Mesendoderm (in vitro differentiated cells): Measurements from ENCODE around the gene PPFIBP1.
A peak's percentile ranks its signal among the peaks of the same experiment; 100 is the strongest.

Source experiments
- DNase-seq: peaks from one replicate; pipeline ENCODE4 v3.0.0; 2013
- H2AK5ac ChIP-seq: 2 replicates; pipeline ENCODE4 v1.6.1; 2013; ENCODE audit warnings: low read length, inconsistent platforms
- H2BK120ac ChIP-seq: 2 replicates; pipeline ENCODE4 v1.6.1; 2013; ENCODE audit warnings: low read depth, mild to moderate bottlenecking, low read length, moderate library complexity, mixed read lengths
- H2BK15ac ChIP-seq: replicated peaks from 2 replicates; pipeline ENCODE4 v1.6.1; 2013; ENCODE audit warnings: low read depth, mild to moderate bottlenecking, moderate library complexity
- H2BK5ac ChIP-seq: 2 replicates; pipeline ENCODE4 v1.6.1; 2013; ENCODE audit warnings: low read length, inconsistent platforms
- H3K18ac ChIP-seq: 2 replicates; pipeline ENCODE4 v1.6.1; 2013; ENCODE audit warnings: mild to moderate bottlenecking, low read length, mixed read lengths
- H3K23ac ChIP-seq: one replicate; pipeline ENCODE4 v1.6.1; 2013; ENCODE audit warnings: low read length
- H3K27ac ChIP-seq: 2 replicates; pipeline ENCODE4 v1.5.1; 2013; ENCODE audit warnings: low read depth, mild to moderate bottlenecking, inconsistent platforms, low read length, moderate library complexity
- H3K27me3 ChIP-seq: 2 replicates; pipeline ENCODE4 v1.6.1; 2013; ENCODE audit warnings: low read length, control low read depth, mild to moderate bottlenecking, inconsistent platforms; ENCODE audit not compliant: insufficient read depth, poor library complexity
- H3K36me3 ChIP-seq: 2 replicates; pipeline ENCODE4 v1.6.1; 2013; ENCODE audit warnings: low read length, inconsistent platforms; ENCODE audit not compliant: control insufficient read depth, insufficient read depth
- H3K4ac ChIP-seq: one replicate; pipeline ENCODE4 v1.6.1; 2013; ENCODE audit warnings: low read depth, mild to moderate bottlenecking, low read length, moderate library complexity
- H3K4me1 ChIP-seq: 2 replicates; pipeline ENCODE4 v1.6.1; 2013; ENCODE audit warnings: low read depth, low read length, inconsistent platforms; ENCODE audit not compliant: control insufficient read depth
- H3K4me2 ChIP-seq: 2 replicates; pipeline ENCODE4 v1.6.1; 2013; ENCODE audit warnings: low read length
- H3K4me3 ChIP-seq: 2 replicates; pipeline ENCODE4 v1.5.1; 2013; ENCODE audit warnings: mild to moderate bottlenecking, low read length
- H3K56ac ChIP-seq: one replicate; pipeline ENCODE4 v1.6.1; 2013; ENCODE audit warnings: low read length
- H3K79me1 ChIP-seq: 2 replicates; pipeline ENCODE4 v1.6.1; 2013; ENCODE audit warnings: low read length, inconsistent platforms
- H3K79me2 ChIP-seq: 2 replicates; pipeline ENCODE4 v1.6.1; 2013; ENCODE audit warnings: mild to moderate bottlenecking, low read length; ENCODE audit not compliant: control insufficient read depth, insufficient read depth
- H3K9ac ChIP-seq: 2 replicates; pipeline ENCODE4 v1.6.1; 2013; ENCODE audit warnings: low read length, inconsistent platforms
- H4K5ac ChIP-seq: one replicate; pipeline ENCODE4 v1.6.1; 2013; ENCODE audit warnings: low read length
- H4K8ac ChIP-seq: one replicate; pipeline ENCODE4 v1.6.1; 2013; ENCODE audit warnings: low read depth, mild to moderate bottlenecking, control low read depth, low read length, moderate library complexity
- WGBS: extraction: QIAGEN DNeasy Blood & Tissue Kit; methylation state at CpG from one replicate; pipeline ENCODE4 v1.1.7; 2013; ENCODE audit warnings: low lambda C conversion rate, missing lambda C conversion rate; ENCODE audit not compliant: insufficient coverage; ENCODE audit errors: extremely low coverage; 5-methylcytosine and 5-hydroxymethylcytosine counted together

The PPFIBP1 gene

GRCh38 chr12:27554421-27555186, 30.6 kb downstream of the PPFIBP1 start:
- Histone ChIP-seq H3K27me3 (no peaks in the 10 kb centered on the region), H3K4me1 (peaks cover 26% of the 10 kb centered on the region), H2BK15ac (no peak overlapping the region), H2BK5ac (no peak overlapping the region), H3K4me2 (no peak overlapping the region), H2AK5ac (no peak overlapping the region), H3K23ac (no peak overlapping the region), H3K36me3 (no peaks in the 10 kb centered on the region), H3K79me1 (peaks cover 17% of the 10 kb centered on the region), H4K5ac (no peak overlapping the region), H3K56ac (no peak overlapping the region), H3K27ac (no peak overlapping the region), H3K4ac (no peak overlapping the region), H3K79me2 (peaks cover 29% of the 10 kb centered on the region), H2BK120ac (no peak overlapping the region), H4K8ac (no peak overlapping the region), H3K4me3 (no peak overlapping the region), H3K18ac (no peak overlapping the region), H3K9ac (no peak overlapping the region)
- no peak for DNase-seq
- no CpG with 5 or more reads among the region's 14 CpGs for WGBS

- no peaks in the 10 kb centered on the region for H3K27me3 ChIP-seq
- no peak overlapping the region for H3K4me3 ChIP-seq
- H3K4ac ChIP-seq, result no peak overlapping the region
- H3K23ac ChIP-seq, result no peak overlapping the region
- H3K9ac ChIP-seq, result no peak overlapping the region
- no peak for DNase-seq
- H3K4me2 ChIP-seq, result no peak overlapping the region
- no peak overlapping the region for H2BK5ac ChIP-seq
- H3K27ac ChIP-seq, result no peak overlapping the region
- H3K18ac ChIP-seq, result no peak overlapping the region
- H2BK120ac ChIP-seq, result no peak overlapping the region
- no peak overlapping the region for H4K8ac ChIP-seq
- H3K36me3 ChIP-seq, result no peaks in the 10 kb centered on the region
- H4K5ac ChIP-seq, result no peak overlapping the region
- no CpG with 5 or more reads among the region's 5 CpGs for WGBS
- peaks cover 28% of the 10 kb centered on the region for H3K79me2 ChIP-seq
- H3K79me1 ChIP-seq, result peaks cover 18% of the 10 kb centered on the region
- H2BK15ac ChIP-seq, result no peak overlapping the region
- no peak overlapping the region for H2AK5ac ChIP-seq
- peaks cover 26% of the 10 kb centered on the region for H3K4me1 ChIP-seq
- no peak overlapping the region for H3K56ac ChIP-seq
Observed at GRCh38 chr12:27555361-27555760, 31.4 kb downstream of the PPFIBP1 start.

- Histone ChIP-seq H3K79me1 (peaks cover 21% of the 10 kb centered on the region), H3K79me2 (peaks cover 29% of the 10 kb centered on the region), H3K27me3 (no peaks in the 10 kb centered on the region), H3K4me3 (no peak overlapping the region), H3K4me2 (no peak overlapping the region), H3K23ac (no peak overlapping the region), H3K27ac (no peak overlapping the region), H3K4ac (no peak overlapping the region), H2BK15ac (no peak overlapping the region), H3K56ac (no peak overlapping the region), H2AK5ac (no peak overlapping the region), H3K18ac (no peak overlapping the region), H2BK120ac (no peak overlapping the region), H3K9ac (no peak overlapping the region), H4K8ac (no peak overlapping the region), H3K4me1 (peaks cover 26% of the 10 kb centered on the region), H2BK5ac (no peak overlapping the region), H4K5ac (no peak overlapping the region), H3K36me3 (no peaks in the 10 kb centered on the region)
- DNase-seq, result no peak
- 100% methylated on average over 1 of the region's 6 CpGs for WGBS
Observed at GRCh38 chr12:27555925-27556778, 32.1 kb downstream of the PPFIBP1 start.

- H3K23ac ChIP-seq, result peak overlapping the region; percentile 1
- no peak overlapping the region for H3K9ac ChIP-seq
- peaks cover 12% of the 10 kb centered on the region for H3K79me1 ChIP-seq
- peaks cover 2% of the 10 kb centered on the region for H3K4me1 ChIP-seq
- H3K79me2 ChIP-seq, result peaks cover 13% of the 10 kb centered on the region
- DNase-seq, result no peak
- no peak overlapping the region for H3K4me3 ChIP-seq
- no peak overlapping the region for H3K56ac ChIP-seq
- no CpG with 5 or more reads among the region's 2 CpGs for WGBS
- no peak overlapping the region for H3K4me2 ChIP-seq
- H2BK15ac ChIP-seq, result no peak overlapping the region
- H3K36me3 ChIP-seq, result no peaks in the 10 kb centered on the region
- no peak overlapping the region for H2AK5ac ChIP-seq
- H3K27me3 ChIP-seq, result no peaks in the 10 kb centered on the region
- H2BK5ac ChIP-seq, result no peak overlapping the region
- no peak overlapping the region for H3K18ac ChIP-seq
- no peak overlapping the region for H3K27ac ChIP-seq
- H2BK120ac ChIP-seq, result no peak overlapping the region
- H4K8ac ChIP-seq, result no peak overlapping the region
- no peak overlapping the region for H4K5ac ChIP-seq
- no peak overlapping the region for H3K4ac ChIP-seq
Observed at GRCh38 chr12:27560126-27560525, 36.1 kb downstream of the PPFIBP1 start.

GRCh38 chr12:27561535-27562350, 37.7 kb downstream of the PPFIBP1 start:
- H3K18ac ChIP-seq, result no peak overlapping the region
- no peak overlapping the region for H2BK15ac ChIP-seq
- H3K56ac ChIP-seq, result no peak overlapping the region
- no peak overlapping the region for H3K4me3 ChIP-seq
- no peak for DNase-seq
- no peak overlapping the region for H2AK5ac ChIP-seq
- H3K4me2 ChIP-seq, result no peak overlapping the region
- H2BK120ac ChIP-seq, result no peak overlapping the region
- H2BK5ac ChIP-seq, result no peak overlapping the region
- H3K27ac ChIP-seq, result no peak overlapping the region
- no peak overlapping the region for H3K4ac ChIP-seq
- no peak overlapping the region for H3K23ac ChIP-seq
- H4K8ac ChIP-seq, result no peak overlapping the region
- WGBS, result no CpG with 5 or more reads among the region's 6 CpGs
- no peak overlapping the region for H3K9ac ChIP-seq
- H3K27me3 ChIP-seq, result no peaks in the 10 kb centered on the region
- no peak overlapping the region for H4K5ac ChIP-seq
- no peaks in the 10 kb centered on the region for H3K4me1 ChIP-seq
- no peaks in the 10 kb centered on the region for H3K36me3 ChIP-seq
- peaks cover 9% of the 10 kb centered on the region for H3K79me2 ChIP-seq
- peaks cover 17% of the 10 kb centered on the region for H3K79me1 ChIP-seq
